ENCODE measurements around the gene LINC00237.

DNA sequence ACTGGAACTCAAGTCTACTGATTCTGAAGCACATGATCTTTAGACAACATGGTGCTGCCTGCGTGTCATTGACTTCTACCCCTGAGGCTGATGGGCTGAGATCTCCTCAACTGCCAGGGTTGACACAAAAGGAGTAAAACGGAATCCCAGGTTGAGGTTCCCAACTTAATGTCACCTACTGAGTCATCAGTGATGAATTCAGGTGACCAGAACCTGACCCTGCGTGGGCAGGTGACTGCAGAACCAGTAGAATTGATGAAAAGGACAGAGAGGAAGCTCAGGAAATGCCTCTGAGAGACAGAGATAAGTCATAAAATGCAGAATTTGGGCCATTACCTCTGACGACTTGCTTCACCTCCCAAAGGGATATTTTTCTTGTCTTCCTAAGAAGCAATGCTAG is 12.0 kb upstream of the LINC00237 start:
- no peak for TF ChIP-seq ELF1 (tag; IDR thresholded peaks at IDR 0.05)
- no peak for TF ChIP-seq ZNF274 (IDR thresholded peaks at IDR 0.05; ENCODE audit: borderline replicate concordance, low read depth, low read length)
- no peak for TF ChIP-seq NKRF (IDR thresholded peaks at IDR 0.05; ENCODE audit: borderline replicate concordance)
- TF ChIP-seq CEBPG (CRISPR knock-in tag; IDR thresholded peaks at IDR 0.05): no peak
- no peak for TF ChIP-seq CEBPG (tag; conservative IDR thresholded peaks at IDR 0.05 in 1 of 2, IDR thresholded peaks at IDR 0.05 in 1 of 2)
- TF ChIP-seq, protein P1, sequence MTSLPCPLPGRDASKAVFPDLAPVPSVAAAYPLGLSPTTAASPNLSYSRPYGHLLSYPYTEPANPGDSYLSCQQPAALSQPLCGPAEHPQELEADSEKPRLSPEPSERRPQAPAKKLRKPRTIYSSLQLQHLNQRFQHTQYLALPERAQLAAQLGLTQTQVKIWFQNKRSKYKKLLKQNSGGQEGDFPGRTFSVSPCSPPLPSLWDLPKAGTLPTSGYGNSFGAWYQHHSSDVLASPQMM (CRISPR knock-in tag; IDR thresholded peaks at IDR 0.05): no peak
- no peak for TF ChIP-seq POLR2A (conservative IDR thresholded peaks at IDR 0.05)
- TF ChIP-seq PKNOX1 (IDR thresholded peaks at IDR 0.05): no peak
- TF ChIP-seq RNF219 (CRISPR knock-in tag; IDR thresholded peaks at IDR 0.05): no peak
- no peak for TF ChIP-seq CBX8 (IDR thresholded peaks at IDR 0.05; ENCODE audit: borderline replicate concordance, extremely low read depth, low read depth, low read length, poor library complexity, severe bottlenecking)
- TF ChIP-seq SETDB1 (IDR thresholded peaks at IDR 0.05; ENCODE audit: low read length): no peak
- TF ChIP-seq BCOR (IDR thresholded peaks at IDR 0.05): no peak
- TF ChIP-seq CREB1 (IDR thresholded peaks at IDR 0.05): no peak
- TF ChIP-seq CREB1 (CRISPR knock-in tag; IDR thresholded peaks at IDR 0.05): no peak
- TF ChIP-seq HIVEP1 (CRISPR knock-in tag; IDR thresholded peaks at IDR 0.05): no peak
